ENCODE results near the gene SDHAF4. TPM values are rescaled to one million over a fixed set of nuclear protein-coding genes. Genes with fewer than 3 reads are reported as not detected.

The SDHAF4 gene
- total and polyA plus RNA-seq, 2 of the 13 experiments (the other 11 are each of a cell fraction or from before 2014, with no cell fraction given): 7.5 to 10.8 TPM

GRCh38 chr6:70531133-70531532, 35.6 kb upstream of the SDHAF4 start (continued):
- TF ChIP-seq MAX (IDR thresholded peaks at IDR 0.05) (no peak), BRD4 (CRISPR knock-in tag; IDR thresholded peaks at IDR 0.05) (no peak), MIER2 (CRISPR knock-in tag; IDR thresholded peaks at IDR 0.05) (no peak), TBL1XR1 (IDR thresholded peaks at IDR 0.05; ENCODE audit: borderline replicate concordance, low read length, partially characterized antibody) (no peak)

- POLR2A ChIA-PET: no interaction called here
- intact Hi-C loops (cut with micrococcal nuclease; ENCODE audit: unreplicated experiment): no loop called here
- H3K36me3 ChIP-seq (replicated peaks in 1 of 2; ENCODE audit: control insufficient read depth in 1 of 2, insufficient read depth in 2 of 2, low read length in 2 of 2): peaks cover 0 to 16% of the 10 kb centered on the region in 2 experiments; a peak in 1 of 5 replicates
- CTCF ChIA-PET (ENCODE audit: low intra/inter-chr PET ratio, low total read pairs): no interaction called here
- H4K20me1 ChIP-seq (ENCODE audit: insufficient read depth, low read length): no peaks in the 10 kb centered on the region
- ATAC-seq (no peak), FAIRE-seq (no peak), DNase-seq (ENCODE audit: low spot score) (no peak)
- H3K79me2 ChIP-seq (ENCODE audit: insufficient read depth, low read length): no peaks in the 10 kb centered on the region
- WGBS (ENCODE audit: low lambda C conversion rate): 100% methylated on average over 1 of the region's 1 CpG
- no peak overlapping the region for H3K27ac ChIP-seq (ENCODE audit: extremely low read length, insufficient read depth, low read length)
- H3K27me3 ChIP-seq (ENCODE audit: control insufficient read depth in 1 of 2, insufficient read depth in 2 of 2, low read length in 2 of 2): no peaks in the 10 kb centered on the region
- no peak overlapping the region for H3K9ac ChIP-seq (ENCODE audit: insufficient read depth, low read depth, low read length)
- H3K4me1 ChIP-seq (ENCODE audit: insufficient read depth, low read length): no peaks in the 10 kb centered on the region
- in situ Hi-C loops (cut with HindIII; ENCODE audit: extremely low pct_ligation_motif_present, low pct_unique_long_range_greater_than_20kb): no loop called here
- no TSS peak for BruUV-seq (replicated peaks)
- H3K9me3 ChIP-seq (ENCODE audit: low read length): no peaks in the 10 kb centered on the region
- no peak overlapping the region for H2AFZ ChIP-seq (ENCODE audit: low read length)
- no peak overlapping the region for H3K4me3 ChIP-seq (replicated peaks in 1 of 3; ENCODE audit: insufficient read depth in 1 of 3, low read depth in 2 of 3, low read length in 3 of 3)
- no peak overlapping the region for H3K4me2 ChIP-seq (ENCODE audit: low read depth, low read length)
- TF ChIP-seq RFXANK (CRISPR knock-in tag; IDR thresholded peaks at IDR 0.05): no peak
- TF ChIP-seq ZBTB20 (CRISPR knock-in tag; IDR thresholded peaks at IDR 0.05; ENCODE audit: borderline replicate concordance, low read depth): no peak
- no peak for TF ChIP-seq ZNF687 (CRISPR knock-in tag; IDR thresholded peaks at IDR 0.05)
- no peak for TF ChIP-seq ARID3A (IDR thresholded peaks at IDR 0.05; ENCODE audit: low read depth, low read length)
- TF ChIP-seq ZNF646 (CRISPR knock-in tag; IDR thresholded peaks at IDR 0.05): no peak
- TF ChIP-seq MXD4 (CRISPR knock-in tag; IDR thresholded peaks at IDR 0.05): no peak
- no peak for TF ChIP-seq ZNF7 (CRISPR knock-in tag; IDR thresholded peaks at IDR 0.05)
- no peak for TF ChIP-seq GPN1 (CRISPR knock-in tag; IDR thresholded peaks at IDR 0.05; ENCODE audit: borderline replicate concordance)
Observed at GRCh38 chr6:70537266-70537665, 29.5 kb upstream of the SDHAF4 start.

Data from HepG2 (cell line).